Astrocyte (in vitro differentiated cells and primary cell): ENCODE measurements around the gene C2.

Experiments used
- EZH2 ChIP-seq: IDR thresholded peaks from 2 replicates; pipeline ENCODE4 v1.6.1; 2012; ENCODE audit warnings: mild to moderate bottlenecking, low read length, inconsistent platforms; ENCODE audit not compliant: insufficient read depth
- TF ChIP-seq, protein P1 (sequence below): IDR thresholded peaks from 2 replicates; pipeline ENCODE4 v1.5.1; 2011; ENCODE audit warnings: low read depth, mild to moderate bottlenecking, inconsistent platforms, low read length, moderate library complexity; ENCODE audit not compliant: insufficient read depth

DNA sequence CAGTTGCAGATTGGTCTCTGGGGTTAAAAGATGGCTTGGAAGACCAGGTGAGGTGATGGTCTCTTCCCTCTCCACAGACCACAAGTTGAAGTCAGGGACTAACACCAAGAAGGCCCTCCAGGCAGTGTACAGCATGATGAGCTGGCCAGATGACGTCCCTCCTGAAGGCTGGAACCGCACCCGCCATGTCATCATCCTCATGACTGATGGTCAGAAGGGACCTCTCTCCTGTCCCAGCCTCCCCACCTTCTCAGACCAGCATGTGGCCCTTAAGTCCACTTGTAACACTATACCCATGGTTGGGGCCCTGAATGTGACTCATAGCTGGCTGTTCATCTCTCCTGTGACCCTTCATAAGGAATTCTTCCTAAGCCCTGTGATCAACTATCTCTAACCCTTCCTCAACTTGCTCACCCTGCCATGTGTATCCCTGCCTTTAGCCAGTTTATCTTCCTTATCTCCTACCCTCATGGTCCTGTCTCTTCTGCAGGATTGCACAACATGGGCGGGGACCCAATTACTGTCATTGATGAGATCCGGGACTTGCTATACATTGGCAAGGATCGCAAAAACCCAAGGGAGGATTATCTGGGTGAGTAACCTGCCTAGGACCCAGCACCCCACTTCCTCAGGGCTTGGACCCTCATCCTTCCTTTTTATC, 21.4 kb downstream of the C2 start:
- TF ChIP-seq, protein P1, sequence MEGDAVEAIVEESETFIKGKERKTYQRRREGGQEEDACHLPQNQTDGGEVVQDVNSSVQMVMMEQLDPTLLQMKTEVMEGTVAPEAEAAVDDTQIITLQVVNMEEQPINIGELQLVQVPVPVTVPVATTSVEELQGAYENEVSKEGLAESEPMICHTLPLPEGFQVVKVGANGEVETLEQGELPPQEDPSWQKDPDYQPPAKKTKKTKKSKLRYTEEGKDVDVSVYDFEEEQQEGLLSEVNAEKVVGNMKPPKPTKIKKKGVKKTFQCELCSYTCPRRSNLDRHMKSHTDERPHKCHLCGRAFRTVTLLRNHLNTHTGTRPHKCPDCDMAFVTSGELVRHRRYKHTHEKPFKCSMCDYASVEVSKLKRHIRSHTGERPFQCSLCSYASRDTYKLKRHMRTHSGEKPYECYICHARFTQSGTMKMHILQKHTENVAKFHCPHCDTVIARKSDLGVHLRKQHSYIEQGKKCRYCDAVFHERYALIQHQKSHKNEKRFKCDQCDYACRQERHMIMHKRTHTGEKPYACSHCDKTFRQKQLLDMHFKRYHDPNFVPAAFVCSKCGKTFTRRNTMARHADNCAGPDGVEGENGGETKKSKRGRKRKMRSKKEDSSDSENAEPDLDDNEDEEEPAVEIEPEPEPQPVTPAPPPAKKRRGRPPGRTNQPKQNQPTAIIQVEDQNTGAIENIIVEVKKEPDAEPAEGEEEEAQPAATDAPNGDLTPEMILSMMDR: no peak
- no peak for TF ChIP-seq EZH2
